Endothelial cell of umbilical vein (primary cell): ENCODE results near the gene CCDC106. TPM values are rescaled to one million over a fixed set of nuclear protein-coding genes. Genes with fewer than 3 reads are reported as not detected.
A peak's percentile ranks its signal among the peaks of the same experiment; 100 is the strongest.

ENCODE experiments used
- BruUV-seq: library from RNA; stranded (reverse); fragments of 400-500 nt; replicated peaks from 2 replicates; lab custom pipeline; 2021; lab: Mats Ljungman, UMichigan
- CTCF ChIA-PET: fragments of 300-600, 350-600 bp; sonication (Branson Sonifier 250); formaldehyde crosslinking; loops from one replicate; lab custom pipeline; 2021; ENCODE audit warnings: antibody characterized with exemption, inconsistent platforms; lab: Charles Lee
- POLR2A ChIA-PET: fragments of 300-600, 350-600 bp; sonication (Branson Sonifier 250); formaldehyde crosslinking; loops from one replicate; lab custom pipeline; 2021; ENCODE audit warnings: antibody characterized with exemption, inconsistent platforms; lab: Charles Lee
- DNase-seq: peaks from one replicate; pipeline ENCODE4 v3.0.0-alpha.2; 2011; ENCODE audit warnings: low read depth, low spot score
- FAIRE-seq: peaks from 2 replicates; lab custom pipeline; 2011; peaks lifted over from hg19 to GRCh38; lab: Jason Lieb, UNC
- H2AFZ ChIP-seq: 2 replicates; pipeline ENCODE4 v1.6.0; 2012; ENCODE audit warnings: low read depth, low read length, control low read depth, inconsistent platforms
- H3K27ac ChIP-seq: 2 replicates; pipeline ENCODE4 v1.5.1; 2011; ENCODE audit warnings: low read depth, mild to moderate bottlenecking, control low read depth, low read length, moderate library complexity; ENCODE audit not compliant: insufficient read depth
- H3K27me3 ChIP-seq, 2 experiments: 2 replicates each; pipeline versions ENCODE4 v1.6.0 to v1.6.1; 2011; ENCODE audit warnings: low read length in 2 of 2, mixed read lengths in 1 of 2; ENCODE audit not compliant: control insufficient read depth in 2 of 2, insufficient read depth in 2 of 2
- H3K36me3 ChIP-seq, 2 experiments: 2 replicates in 1 of 2; 3 replicates in 1 of 2; pipeline ENCODE4 v1.5.1; 2011; ENCODE audit warnings: low read length in 2 of 2, mild to moderate bottlenecking in 1 of 2, moderate library complexity in 1 of 2; ENCODE audit not compliant: control insufficient read depth in 2 of 2, insufficient read depth in 2 of 2; ENCODE audit errors: extremely low read depth in 1 of 2
- H3K4me1 ChIP-seq: 3 replicates; pipeline ENCODE4 v1.5.1; 2011; ENCODE audit warnings: mild to moderate bottlenecking, low read length; ENCODE audit not compliant: control insufficient read depth, insufficient read depth; ENCODE audit errors: extremely low read depth
- H3K4me2 ChIP-seq: 2 replicates; pipeline ENCODE4 v1.6.1; 2011; ENCODE audit warnings: low read length, control low read depth, mixed read lengths; ENCODE audit not compliant: insufficient read depth
- H3K4me3 ChIP-seq, 3 experiments: fragments of 200-600 bp in 1 of 3; sonication (generic), shearing (Covaris generic) in 1 of 3; replicated peaks in 1 of 3; 2 replicates each; pipeline ENCODE4 v1.5.1; 2011 to 2016; ENCODE audit warnings: control low read depth in 3 of 3, low read length in 3 of 3, mild to moderate bottlenecking in 2 of 3, inconsistent platforms in 1 of 3, low read depth in 1 of 3, moderate library complexity in 1 of 3; ENCODE audit not compliant: insufficient read depth in 1 of 3
- H3K79me2 ChIP-seq: 2 replicates; pipeline ENCODE4 v1.6.0; 2012; ENCODE audit warnings: low read length, inconsistent platforms; ENCODE audit not compliant: control insufficient read depth, insufficient read depth
- H3K9ac ChIP-seq: replicated peaks from 2 replicates; pipeline ENCODE3; 2011; ENCODE audit warnings: low read length, control low read depth; ENCODE audit not compliant: insufficient read depth; ENCODE audit errors: extremely low read depth
- H3K9me1 ChIP-seq: replicated peaks from 3 replicates; pipeline ENCODE4 v1.6.0; 2011; ENCODE audit warnings: mild to moderate bottlenecking, low read length; ENCODE audit not compliant: control insufficient read depth, insufficient read depth; ENCODE audit errors: extremely low read depth
- H3K9me3 ChIP-seq: replicated peaks from 2 replicates; pipeline ENCODE4 v1.5.1; 2012; ENCODE audit warnings: low read length, inconsistent platforms; ENCODE audit not compliant: control insufficient read depth, insufficient read depth
- H4K20me1 ChIP-seq: replicated peaks from 2 replicates; pipeline ENCODE3; 2011; ENCODE audit warnings: mild to moderate bottlenecking, low read length; ENCODE audit not compliant: control insufficient read depth, insufficient read depth; ENCODE audit errors: extremely low read depth
- EZH2 ChIP-seq: IDR thresholded peaks from 2 replicates; pipeline ENCODE4 v1.6.1; 2012; ENCODE audit warnings: borderline replicate concordance, low read depth, mild to moderate bottlenecking, moderate library complexity, low read length, inconsistent platforms; ENCODE audit not compliant: severe bottlenecking
- FOS ChIP-seq: IDR thresholded peaks from 2 replicates; pipeline ENCODE4 v1.6.1; 2011; ENCODE audit warnings: mild to moderate bottlenecking, low read length, moderate library complexity, borderline replicate concordance; ENCODE audit not compliant: insufficient read depth
- JUN ChIP-seq: IDR thresholded peaks from 2 replicates; pipeline ENCODE4 v1.6.1; 2011; ENCODE audit warnings: borderline replicate concordance, low read depth; ENCODE audit not compliant: insufficient read length, insufficient read depth
- POLR2AphosphoS5 ChIP-seq: IDR thresholded peaks from 2 replicates; pipeline ENCODE4 v1.6.1; 2012; ENCODE audit warnings: low read depth, mild to moderate bottlenecking, control low read depth, low read length, moderate library complexity; ENCODE audit not compliant: insufficient read depth
- dilution Hi-C: fragments of 300-500 bp; cut with MboI; formaldehyde crosslinking; loops from one replicate; pipeline ENCODE4 v1.15.0; 2019; ENCODE audit warnings: low sequenced_read_pairs; ENCODE audit not compliant: extremely low pct_ligation_motif_present
- intact Hi-C: fragments of 100-400 bp; cut with micrococcal nuclease; formaldehyde crosslinking; loops from one replicate; pipeline ENCODE4 v1.10.0; 2022
- polyA plus RNA-seq, 4 experiments: library from polyadenylated mRNA; depleted of rRNA in 3 of 4; stranded (reverse) in 3 of 4; unstranded in 1 of 4; fragments of >200 nt; gene quantifications; 2 replicates each; pipeline versions ENCODE4 v1.2.1 to v1.2.3, GENCODE V29; 2011 to 2012; ENCODE audit warnings: missing spikeins in 1 of 4
- total RNA-seq: library from RNA; stranded (reverse); gene quantifications from 2 replicates; pipeline ENCODE4 v1.2.3, GENCODE V29; 2021

The CCDC106 gene
- total and polyA plus RNA-seq, 2 donors (not counting 3 experiments of a cell fraction or from before 2014, with no cell fraction given): 11.8 to 12.0 TPM

DNA sequence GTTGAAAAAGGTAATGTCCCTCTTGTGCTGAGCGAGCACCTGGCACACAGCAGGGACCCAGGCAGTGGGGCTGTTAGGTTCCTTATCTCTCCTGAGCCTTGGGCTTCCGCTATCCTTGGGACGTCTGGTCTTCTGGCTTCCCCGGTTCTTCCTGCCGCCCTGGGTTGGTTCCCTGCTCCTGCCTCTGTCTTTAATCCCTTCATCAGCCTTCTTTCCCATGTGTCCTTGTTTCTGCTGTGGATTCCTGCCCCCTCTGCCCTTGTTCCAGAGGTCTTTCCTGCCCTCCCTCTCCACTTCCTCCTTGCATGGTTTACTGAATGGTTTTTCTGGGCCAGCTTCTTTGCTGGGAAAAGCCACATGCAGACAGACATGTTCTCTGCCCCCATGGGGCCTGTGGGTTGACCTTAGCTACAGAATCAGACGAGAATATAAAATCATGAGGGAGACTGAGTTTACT is 29.6 kb downstream of the CCDC106 start:
- Histone ChIP-seq H3K4me3 (peak overlapping the region in 1 of 3 experiments; percentile 38), H3K79me2 (peaks cover 79% of the 10 kb centered on the region), H3K36me3 (peaks cover 11 to 21% of the 10 kb centered on the region in 2 experiments), H3K4me2 (peak overlapping the region; percentile 91), H3K9me3 (no peaks in the 10 kb centered on the region), H3K4me1 (peaks cover 40% of the 10 kb centered on the region), H3K27me3 (no peaks in the 10 kb centered on the region), H2AFZ (no peak overlapping the region), H3K9me1 (no peaks in the 10 kb centered on the region), H3K9ac (peak overlapping the region; percentile 25), H3K27ac (peak overlapping the region; percentile 47), H4K20me1 (no peaks in the 10 kb centered on the region)
- no TSS peak for BruUV-seq
- ChIA-PET POLR2A (no interaction called here), CTCF (interaction anchor here (1.3 kb wide), 1 partner anchor 20 kb away, joined by 3 read pairs; no protein-coding TSS in a partner anchor)
- DNase-seq: peak; percentile 67
- TF ChIP-seq EZH2 (no peak), POLR2AphosphoS5 (peak; percentile 16)
- dilution Hi-C loops (no loop called here), intact Hi-C loops (no loop called here)
- FAIRE-seq: peak; percentile 94

- no peaks in the 10 kb centered on the region for H3K9me1 ChIP-seq
- H4K20me1 ChIP-seq: no peaks in the 10 kb centered on the region
- H3K36me3 ChIP-seq: peaks cover 11 to 21% of the 10 kb centered on the region in 2 experiments
- CTCF ChIA-PET: interaction anchor here (1.3 kb wide), 1 partner anchor 21 kb away, joined by 3 read pairs; no protein-coding TSS in a partner anchor
- H3K9ac ChIP-seq: no peak overlapping the region
- no TSS peak for BruUV-seq
- dilution Hi-C loops (no loop called here), intact Hi-C loops (no loop called here)
- H3K27me3 ChIP-seq: no peaks in the 10 kb centered on the region
- DNase-seq (no peak), FAIRE-seq (no peak)
- peaks cover 76% of the 10 kb centered on the region for H3K79me2 ChIP-seq
- peak overlapping the region; percentile 47 for H3K27ac ChIP-seq
- H3K4me3 ChIP-seq: no peak overlapping the region
- peaks cover 40% of the 10 kb centered on the region for H3K4me1 ChIP-seq
- no peak for TF ChIP-seq FOS
- no peak for TF ChIP-seq JUN
- TF ChIP-seq EZH2: no peak
- H2AFZ ChIP-seq: no peak overlapping the region
- POLR2A ChIA-PET: no interaction called here
- H3K4me2 ChIP-seq: peak overlapping the region; percentile 91
- H3K9me3 ChIP-seq: no peaks in the 10 kb centered on the region
These were observed 30.2 kb downstream of the CCDC106 start for GRCh38 chr19:55678121-55678671.
